Prostate gland (tissue), 2 donors: ENCODE results near the gene CEP57L1. TPM values are rescaled to one million over a fixed set of nuclear protein-coding genes. Genes with fewer than 3 reads are reported as not detected.
"Not testable (repeated sequence)": the region's sequence is repeated elsewhere in the genome, so short reads cannot be mapped to it uniquely, and the experiment has no call there.

Experiments used
- DNase-seq: peaks from one replicate; pipeline ENCODE4 v3.0.0-alpha.2; 2019; ENCODE audit warnings: low spot score
- H3K27ac ChIP-seq, 2 donors: fragments of 200-600 bp; sonication (generic); 2 replicates each; pipeline ENCODE4 v1.5.1; 2017 to 2019
- H3K27me3 ChIP-seq: fragments of 200-600 bp; sonication (generic); replicated peaks from 2 replicates; pipeline ENCODE4 v1.5.1; 2019; ENCODE audit not compliant: insufficient read depth
- H3K36me3 ChIP-seq, 2 donors: fragments of 200-600 bp; sonication (generic); 1 replicate in 1 of 2; 2 replicates in 1 of 2; pipeline versions ENCODE4 v1.5.1 to v1.8.1; 2017 to 2019
- H3K4me1 ChIP-seq: fragments of 200-600 bp; sonication (generic); replicated peaks from 2 replicates; pipeline ENCODE4 v1.5.1; 2019
- H3K4me3 ChIP-seq, 2 donors: fragments of 200-600 bp; sonication (generic); 2 replicates each; pipeline ENCODE4 v1.5.1; 2017 to 2019
- H3K9me3 ChIP-seq: fragments of 200-600 bp; sonication (generic); 2 replicates; pipeline ENCODE4 v1.5.1; 2017
- CTCF ChIP-seq, 4 experiments: fragments of 200-600 bp in 2 of 4; fragments of 450-650 bp in 2 of 4; sonication (generic) in 2 of 4; IDR thresholded peaks; 1 replicate in 3 of 4; 2 replicates in 1 of 4; pipeline ENCODE4 v1.5.1; 2016 to 2019; ENCODE audit warnings: antibody characterized with exemption in 4 of 4, mild to moderate bottlenecking in 2 of 4, moderate library complexity in 2 of 4
- POLR2A ChIP-seq: fragments of 450-650 bp; IDR thresholded peaks from one replicate; pipeline ENCODE4 v1.6.1; 2016; ENCODE audit warnings: antibody characterized with exemption, mild to moderate bottlenecking
- POLR2AphosphoS5 ChIP-seq: sonication (generic); formaldehyde crosslinking; IDR thresholded peaks from one replicate; pipeline ENCODE4 v1.6.1; 2017; ENCODE audit warnings: antibody characterized with exemption
- WGBS: methylation state at CpG from one replicate; pipeline ENCODE4 v1.1.5; 2018; 5-methylcytosine and 5-hydroxymethylcytosine counted together
- intact Hi-C: fragments of 100-400 bp; cut with DNase I; formaldehyde crosslinking; loops from one replicate; pipeline ENCODE4 v1.14.2; 2022
- total RNA-seq, 2 donors: library from RNA; depleted of rRNA; stranded (reverse); fragments of >200 nt; gene quantifications; one replicate each; pipeline ENCODE4 v1.1.0, GENCODE V29; 2016

Gene CEP57L1
- total RNA-seq, 2 donors from 2014 or later, result 9.9 to 11.8 TPM

- Histone ChIP-seq H3K4me1 (no peaks in the 10 kb centered on the region), H3K4me3 (no peak overlapping the region), H3K36me3 (no peaks in the 10 kb centered on the region), H3K27me3 (no peaks in the 10 kb centered on the region), H3K27ac (no peak overlapping the region), H3K9me3 (no peaks in the 10 kb centered on the region)
- TF ChIP-seq CTCF (IDR thresholded peaks at IDR 0.05) (no peak), POLR2AphosphoS5 (no peak), POLR2A (no peak)
- WGBS, result 97% methylated on average over 1 of the region's 1 CpG
- no peak for DNase-seq
- intact Hi-C loops, result no loop called here
Observed at GRCh38 chr6:109097661-109098060, 2.4 kb downstream of the CEP57L1 start.

GRCh38 chr6:109102762-109103161 is 7.5 kb downstream of the CEP57L1 start:
- no peaks in the 10 kb centered on the region for H3K27me3 ChIP-seq
- H3K27ac ChIP-seq, result no peak overlapping the region
- TF ChIP-seq POLR2A (no peak), CTCF (IDR thresholded peaks at IDR 0.05) (no peak), POLR2AphosphoS5 (no peak)
- no peaks in the 10 kb centered on the region for H3K36me3 ChIP-seq
- no peaks in the 10 kb centered on the region for H3K9me3 ChIP-seq
- intact Hi-C loops, result no loop called here
- H3K4me1 ChIP-seq, result no peaks in the 10 kb centered on the region
- DNase-seq, result no peak
- H3K4me3 ChIP-seq, result no peak overlapping the region
- WGBS, result 69% methylated on average over 1 of the region's 1 CpG

- H3K27me3 ChIP-seq, result no peaks in the 10 kb centered on the region
- DNase-seq, result no peak
- H3K36me3 ChIP-seq, result no peaks in the 10 kb centered on the region
- no peak for TF ChIP-seq POLR2AphosphoS5
- no peak for TF ChIP-seq POLR2A
- no peak for TF ChIP-seq CTCF (IDR thresholded peaks at IDR 0.05)
- no peaks in the 10 kb centered on the region for H3K4me1 ChIP-seq
- intact Hi-C loops, result no loop called here
- no peak overlapping the region for H3K4me3 ChIP-seq
- H3K27ac ChIP-seq, result no peak overlapping the region
- no peaks in the 10 kb centered on the region for H3K9me3 ChIP-seq
Observed at GRCh38 chr6:109103942-109104341, 8.6 kb downstream of the CEP57L1 start.

GRCh38 chr6:109104512-109104911 is 9.2 kb downstream of the CEP57L1 start:
- Histone ChIP-seq H3K36me3 (no peaks in the 10 kb centered on the region), H3K4me1 (no peaks in the 10 kb centered on the region), H3K27ac (no peak overlapping the region), H3K9me3 (no peaks in the 10 kb centered on the region), H3K4me3 (no peak overlapping the region), H3K27me3 (no peaks in the 10 kb centered on the region)
- TF ChIP-seq POLR2A (no peak), CTCF (IDR thresholded peaks at IDR 0.05) (no peak), POLR2AphosphoS5 (no peak)
- WGBS, result 96% methylated on average over 3 of the region's 3 CpGs
- no peak for DNase-seq
- intact Hi-C loops, result no loop called here

GRCh38 chr6:109105681-109106080 is 10.4 kb downstream of the CEP57L1 start:
- WGBS, result 96% methylated on average over 5 of the region's 5 CpGs
- intact Hi-C loops, result no loop called here
- no peak for DNase-seq
- H3K36me3 ChIP-seq, result no peaks in the 10 kb centered on the region
- no peaks in the 10 kb centered on the region for H3K27me3 ChIP-seq
- no peaks in the 10 kb centered on the region for H3K9me3 ChIP-seq
- H3K4me3 ChIP-seq, result no peak overlapping the region
- H3K4me1 ChIP-seq, result no peaks in the 10 kb centered on the region
- no peak for TF ChIP-seq POLR2A
- no peak for TF ChIP-seq CTCF (IDR thresholded peaks at IDR 0.05)
- TF ChIP-seq POLR2AphosphoS5, result no peak
- no peak overlapping the region for H3K27ac ChIP-seq

GRCh38 chr6:109109663-109110062 is 14.4 kb downstream of the CEP57L1 start:
- intact Hi-C loops, result not testable (repeated sequence)

GRCh38 chr6:109112663-109113062 is 17.4 kb downstream of the CEP57L1 start:
- DNase-seq, H3K4me3 ChIP-seq, H3K9me3 ChIP-seq, H3K27me3 ChIP-seq, H3K4me1 ChIP-seq, H3K36me3 ChIP-seq, intact Hi-C loops, H3K27ac ChIP-seq: not testable (repeated sequence)
- 75% methylated on average over 3 of the region's 3 CpGs for WGBS

More at GRCh38 chr6:109109663-109110062, 14.4 kb downstream of the CEP57L1 start:
- H3K4me1 ChIP-seq, H3K36me3 ChIP-seq, H3K4me3 ChIP-seq, DNase-seq, H3K9me3 ChIP-seq, H3K27ac ChIP-seq, H3K27me3 ChIP-seq: not testable (repeated sequence)
- 93% methylated on average over 8 of the region's 8 CpGs for WGBS
